Smooth muscle cell of the brain vasculature (primary cell): ENCODE data around the gene SAA1.
A peak's percentile ranks its signal among the peaks of the same experiment; 100 is the strongest.
"Not testable (repeated sequence)": the region's sequence is repeated elsewhere in the genome, so short reads cannot be mapped to it uniquely, and the experiment has no call there.

ENCODE experiments used
- DNase-seq: peaks from one replicate; pipeline ENCODE4 v3.0.0-alpha.2; 2012; ENCODE audit warnings: low read depth, low spot score

Gene SAA1

GRCh38 chr11:18265949-18266348, at the start of gene SAA1:
SAA1 (plus strand) TSS chr11:18266264; CDS start chr11:18266888, 624 bp downstream.
- no peak for DNase-seq

GRCh38 chr11:18221274-18221876, 44.7 kb upstream of the SAA1 start:
- no peak for DNase-seq

- no peak for DNase-seq
Observed at GRCh38 chr11:18222814-18223421, 43.1 kb upstream of the SAA1 start.

- DNase-seq = no peak
Observed at GRCh38 chr11:18223591-18224387, 42.3 kb upstream of the SAA1 start.

GRCh38 chr11:18225913-18226312, 40.2 kb upstream of the SAA1 start:
- DNase-seq = no peak

- no peak for DNase-seq
Observed at GRCh38 chr11:18229501-18229900, 36.6 kb upstream of the SAA1 start.

GRCh38 chr11:18230859-18231258, 35.2 kb upstream of the SAA1 start:
- no peak for DNase-seq

- DNase-seq = no peak
Observed at GRCh38 chr11:18233912-18234311, 32.2 kb upstream of the SAA1 start.

GRCh38 chr11:18235394-18236334, 30.4 kb upstream of the SAA1 start:
- DNase-seq = no peak

- DNase-seq = no peak
Observed at GRCh38 chr11:18236664-18237356, 29.3 kb upstream of the SAA1 start, which contains the start of gene SAA4. SAA4 (minus strand) TSS chr11:18236802; CDS start chr11:18235926, 876 bp downstream.

GRCh38 chr11:18239655-18240054, 26.4 kb upstream of the SAA1 start:
- DNase-seq = no peak

GRCh38 chr11:18243783-18244362, 22.2 kb upstream of the SAA1 start:
- DNase-seq = peak; percentile 46

GRCh38 chr11:18245396-18245795, 20.7 kb upstream of the SAA1 start:
- DNase-seq = no peak

- DNase-seq = not testable (repeated sequence)
Observed at GRCh38 chr11:18246379-18247190, 19.5 kb upstream of the SAA1 start.

GRCh38 chr11:18247191-18247581, 18.9 kb upstream of the SAA1 start:
- not testable (repeated sequence) for DNase-seq

GRCh38 chr11:18248561-18248960, 17.5 kb upstream of the SAA1 start, which contains the start of gene SAA2:
SAA2 (minus strand) TSS chr11:18248668; CDS start chr11:18248011, 657 bp downstream.
- no peak for DNase-seq

- DNase-seq = no peak
Observed at GRCh38 chr11:18253233-18253632, 12.8 kb upstream of the SAA1 start.

GRCh38 chr11:18253778-18254338, 12.2 kb upstream of the SAA1 start:
- DNase-seq = no peak

GRCh38 chr11:18254781-18255361, 11.2 kb upstream of the SAA1 start:
- DNase-seq = no peak
